ENCODE data around the gene MAPK12.

The MAPK12 gene

DNA sequence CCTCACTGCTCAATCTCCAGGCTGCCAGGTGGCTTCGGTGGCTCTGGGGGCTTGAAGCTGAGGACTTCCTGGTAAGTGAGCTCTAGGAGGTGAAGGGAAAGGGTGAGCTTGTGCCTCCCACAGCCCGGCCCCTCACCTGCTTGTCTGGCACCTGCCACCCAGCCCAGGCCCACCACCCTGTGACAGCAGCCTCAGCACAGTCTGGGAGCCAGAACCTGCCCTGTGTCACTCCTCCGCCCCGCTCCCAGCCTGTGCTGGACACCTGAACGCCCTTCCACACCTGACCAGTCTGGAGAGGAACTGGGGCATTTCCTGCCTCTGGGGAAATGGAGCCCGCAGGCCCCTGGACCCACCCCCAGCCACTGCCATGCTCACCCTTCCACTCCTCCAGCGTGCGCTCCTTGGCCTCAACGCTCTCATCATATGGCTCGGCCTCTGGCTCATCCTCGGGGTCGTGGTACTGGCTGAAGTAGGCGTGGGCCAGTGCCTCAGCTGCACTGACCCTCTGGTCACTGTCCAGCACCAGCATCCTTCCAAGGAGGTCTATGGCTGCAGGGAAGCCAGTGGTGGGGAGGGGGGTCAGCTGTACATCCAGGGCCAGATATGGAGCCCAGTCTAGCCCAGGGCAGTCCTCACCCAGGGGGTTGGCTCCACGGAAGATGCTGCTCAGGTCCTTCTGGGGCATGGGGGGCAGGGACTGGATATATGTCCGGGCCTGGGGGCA is 3.6 kb upstream of the MAPK12 start:
- DNase-seq, result no peak

DNA sequence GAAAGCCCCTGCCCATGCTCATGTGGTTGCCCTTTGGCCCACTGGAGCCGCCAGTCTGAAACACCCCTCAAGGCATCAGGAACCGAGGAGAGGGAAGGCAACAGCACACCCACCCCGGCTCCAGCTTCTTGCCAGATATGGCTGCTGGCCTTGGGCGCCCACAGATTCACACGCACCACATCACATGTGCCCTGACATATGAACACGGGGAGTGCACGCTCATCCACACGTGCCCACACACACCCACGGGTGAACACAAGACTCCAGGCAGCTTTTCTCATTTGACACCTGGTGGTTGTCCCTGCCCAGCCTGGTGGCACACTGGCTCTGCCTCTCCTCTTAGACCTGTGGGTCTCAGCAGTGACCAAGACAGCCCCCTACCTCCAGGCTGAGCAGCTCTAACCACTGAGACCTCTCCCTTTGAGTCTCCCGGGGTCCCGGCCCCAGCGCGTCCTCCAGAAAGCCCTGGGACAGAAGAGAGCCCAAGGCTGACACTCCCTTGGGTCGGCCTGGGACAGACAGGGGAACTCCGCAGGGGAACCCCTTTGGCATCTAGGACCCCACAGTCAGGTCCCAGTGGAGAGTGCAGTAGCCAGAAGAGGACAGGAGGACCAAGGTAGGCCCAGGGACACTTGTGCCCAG is 2.7 kb upstream of the MAPK12 start:
- no peak for DNase-seq

DNA sequence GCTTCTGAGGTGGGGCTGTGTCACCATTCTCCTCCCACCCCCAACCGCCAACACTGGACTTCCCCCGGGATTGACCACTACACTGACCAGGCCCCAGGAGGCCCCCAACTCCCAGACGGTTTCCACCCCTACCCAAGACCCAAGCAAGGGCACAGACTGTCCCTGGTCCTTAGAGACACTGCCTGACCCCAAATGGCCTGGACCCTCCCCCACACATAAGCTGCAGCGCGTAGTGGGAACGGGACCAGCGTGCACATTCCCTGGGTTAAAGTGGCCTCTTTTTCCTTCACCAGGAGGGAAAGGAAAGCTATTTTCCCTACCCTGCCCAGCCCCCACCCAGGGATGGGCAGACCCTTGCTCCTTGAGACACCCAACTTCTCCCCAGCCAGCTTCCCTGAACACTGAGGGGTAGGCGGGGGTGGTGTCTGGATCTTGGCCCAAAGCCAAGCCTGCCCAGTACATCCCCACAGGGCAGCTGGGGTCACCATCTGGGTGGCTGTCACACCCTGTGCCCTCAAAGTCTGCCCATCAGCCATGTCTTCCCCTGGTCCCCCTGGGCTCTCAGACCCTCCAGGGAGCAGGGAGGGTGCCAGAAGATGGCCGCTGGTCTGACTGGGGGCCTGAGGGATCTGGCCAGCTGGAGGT is 1.6 kb upstream of the MAPK12 start:
- no peak for DNase-seq

DNA sequence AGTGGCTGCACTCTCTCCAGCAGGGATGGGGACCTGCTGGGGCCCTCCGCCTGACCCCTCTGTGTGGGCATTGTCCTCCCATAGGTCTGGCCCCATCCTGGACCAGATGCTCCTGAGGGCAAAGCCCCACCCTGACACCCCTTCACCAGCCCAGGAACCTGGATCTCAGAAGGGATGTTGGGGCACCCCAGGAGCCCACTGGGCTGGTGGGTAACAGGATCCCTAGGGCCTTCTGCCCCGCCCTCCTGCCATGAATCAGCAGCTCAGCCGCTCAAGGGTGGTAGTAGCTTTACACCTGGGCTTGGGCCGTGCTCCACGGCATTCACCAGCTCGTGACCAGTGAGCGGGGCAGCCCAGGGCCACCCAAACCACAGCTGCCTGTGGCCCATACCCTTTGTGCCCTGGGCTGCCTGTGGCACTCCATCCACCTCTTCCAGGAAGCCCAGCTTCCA is 1.0 kb upstream of the MAPK12 start:
- DNase-seq, result no peak

DNA sequence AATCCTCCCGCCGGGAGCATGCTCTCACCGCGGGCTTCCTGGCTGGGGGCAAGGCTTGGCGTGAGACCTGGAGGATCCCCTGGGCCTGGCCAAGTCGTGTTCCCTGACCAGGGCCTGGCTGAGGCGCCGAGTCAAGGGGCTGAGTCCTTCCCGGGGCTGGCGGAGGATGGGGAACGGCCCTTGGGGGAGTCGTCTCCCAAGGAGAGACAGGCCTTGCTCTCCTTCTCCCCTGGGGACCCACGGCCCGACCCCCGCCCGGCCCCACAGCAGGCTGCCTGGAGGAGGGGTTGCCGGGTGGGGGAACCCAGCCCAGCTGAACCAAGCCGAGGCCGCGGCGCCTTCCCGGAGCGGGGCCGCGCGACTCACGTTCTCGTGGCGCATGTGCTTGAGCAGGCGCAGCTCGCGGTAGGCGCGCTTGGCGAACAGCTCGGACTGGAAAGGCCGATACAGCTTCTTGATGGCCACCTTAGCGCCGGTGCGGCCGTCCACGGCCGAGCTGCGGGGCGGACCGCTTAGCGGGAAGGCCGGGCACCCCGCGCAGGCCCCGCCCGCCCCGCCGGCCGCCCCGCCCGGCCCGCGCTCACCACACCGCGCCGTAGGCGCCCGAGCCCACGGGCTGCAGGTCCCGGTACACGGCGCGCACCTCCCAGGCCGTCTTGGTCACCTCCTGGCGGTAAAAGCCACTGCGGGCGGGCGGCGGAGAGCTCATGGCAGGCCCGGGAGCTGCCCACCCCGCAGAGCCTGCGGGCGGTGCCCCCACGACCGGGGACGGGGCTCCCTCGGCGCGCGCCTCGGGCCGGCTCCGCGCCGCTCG is 475 bp downstream of the MAPK12 start:
- DNase-seq, result peak; percentile 47

DNA sequence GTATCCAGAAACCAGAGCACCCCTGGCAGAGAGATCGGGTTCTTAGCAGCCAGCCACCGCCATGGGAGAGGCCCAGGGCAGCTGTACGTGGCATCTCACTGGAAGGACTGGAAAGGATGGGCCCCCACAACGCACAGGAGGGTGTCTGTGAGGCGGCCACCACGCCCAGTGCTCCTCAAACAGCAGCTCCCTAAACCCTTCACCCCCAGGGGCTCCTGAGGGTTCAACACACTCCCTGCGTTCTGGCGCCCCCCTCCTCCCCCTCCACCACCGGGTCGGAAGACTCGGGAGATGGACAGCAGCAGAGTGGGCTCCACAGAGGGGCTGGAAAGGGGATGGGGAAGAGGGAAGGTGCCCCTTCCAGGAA is 1.1 kb downstream of the MAPK12 start:
- DNase-seq, result no peak

DNA sequence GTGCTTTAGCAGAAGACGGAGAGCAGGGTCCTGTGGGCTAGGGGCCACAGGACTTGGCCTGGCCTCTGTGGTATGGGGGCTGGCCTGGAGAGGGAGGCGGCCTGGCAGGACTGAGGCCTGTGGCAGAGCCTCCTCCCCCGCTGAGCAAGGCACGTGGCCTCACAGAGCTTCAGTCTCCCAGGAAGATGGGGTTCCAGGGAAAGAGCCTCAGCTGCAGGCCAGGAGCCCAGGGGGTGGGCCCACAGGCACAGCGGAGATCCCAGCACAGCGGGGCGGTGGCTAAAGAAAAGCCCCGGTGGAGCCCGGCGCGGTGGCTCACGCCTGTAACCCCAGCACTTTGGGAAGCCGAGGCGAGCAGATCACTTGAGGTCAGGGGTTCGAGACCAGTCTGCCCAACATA is 2.2 kb downstream of the MAPK12 start:
- no peak for DNase-seq

DNA sequence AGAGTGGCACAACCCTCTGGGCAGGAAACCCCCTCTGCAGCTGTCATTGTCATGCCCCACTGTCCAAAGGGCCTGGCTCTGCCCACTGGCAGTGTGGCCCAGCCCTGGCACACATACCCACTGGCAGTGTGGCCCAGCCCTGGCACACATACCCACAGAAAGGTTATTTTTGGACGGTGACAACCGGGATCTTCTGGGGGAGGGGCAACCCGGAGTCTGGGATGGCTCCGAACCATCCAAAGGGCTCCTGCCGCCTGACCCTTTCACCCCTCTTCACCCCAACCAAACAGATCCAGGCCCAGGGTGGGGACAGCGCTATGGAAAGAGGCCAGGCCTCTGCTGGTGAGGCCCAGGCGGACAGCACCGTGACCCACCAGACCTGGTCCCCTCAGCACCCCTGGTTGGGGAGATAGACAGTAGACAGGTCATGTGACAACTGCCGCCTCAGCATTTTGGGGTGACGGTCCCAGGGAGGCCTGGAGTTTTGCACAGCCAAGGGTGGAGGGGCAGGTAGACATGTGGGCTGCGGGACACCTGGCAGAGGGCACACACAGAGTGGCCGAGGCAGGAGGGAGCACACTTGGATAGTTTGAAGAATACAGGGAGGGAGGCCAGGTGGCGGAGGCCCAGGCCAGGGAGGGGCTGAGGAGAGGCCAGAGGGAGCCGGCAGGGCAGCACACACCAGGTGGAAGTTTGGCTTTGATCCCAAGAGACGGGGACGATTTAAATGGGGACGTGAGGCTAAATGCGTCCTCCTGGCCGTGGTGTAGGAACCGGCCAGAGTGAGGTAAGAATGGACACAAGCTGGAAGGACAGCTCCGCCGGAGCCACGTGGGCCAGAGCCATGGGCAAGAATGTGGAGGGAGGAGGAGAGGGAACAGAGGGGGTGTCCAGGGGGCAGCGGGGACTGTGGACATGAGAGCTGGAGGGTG is 2.9 kb downstream of the MAPK12 start:
- DNase-seq, result no peak

DNA sequence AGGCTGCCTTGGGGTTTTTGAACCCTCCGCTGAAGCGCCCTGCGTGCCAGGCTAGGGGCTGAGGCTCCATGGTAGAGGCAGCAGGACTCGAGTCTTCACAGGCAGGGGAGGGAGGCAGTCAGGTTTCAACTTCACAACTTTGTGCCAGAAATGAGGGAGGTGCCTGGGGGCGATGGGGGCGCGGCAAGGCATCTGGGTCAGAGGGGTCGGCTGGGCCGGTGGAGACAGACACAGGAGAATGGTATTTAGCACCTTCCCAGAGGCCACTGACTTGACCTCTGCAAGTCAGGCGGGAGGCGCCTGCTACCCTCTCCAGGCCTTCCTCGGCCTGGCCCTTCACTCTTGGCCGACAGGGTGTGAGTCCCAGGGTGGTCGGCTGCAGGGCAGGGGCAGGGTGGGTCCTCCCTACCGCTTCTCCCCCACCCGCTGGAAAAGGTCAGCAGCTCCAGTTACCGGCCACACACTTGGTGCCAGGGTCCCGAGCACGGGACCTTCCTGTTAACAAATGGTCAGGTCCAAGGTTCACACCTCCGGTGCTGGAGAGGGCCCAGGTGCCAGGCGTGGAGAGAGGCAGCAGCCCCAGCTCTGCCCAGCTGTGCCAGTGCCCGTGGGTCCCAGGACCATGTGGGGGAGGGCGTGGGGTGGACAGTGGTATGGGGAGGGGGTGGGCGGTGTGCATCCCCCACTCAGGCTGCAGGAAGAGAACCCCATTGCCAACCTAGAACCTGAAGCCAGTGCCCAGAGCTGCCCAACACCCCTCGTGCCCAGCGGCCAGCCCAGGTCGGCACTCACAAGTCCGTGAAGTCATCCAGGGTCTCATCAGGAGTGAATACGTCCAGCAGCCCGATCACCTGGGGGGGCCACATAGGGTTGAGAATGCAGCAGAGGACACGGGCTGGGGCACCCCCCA is 3.8 kb downstream of the MAPK12 start:
- no peak for DNase-seq

DNA sequence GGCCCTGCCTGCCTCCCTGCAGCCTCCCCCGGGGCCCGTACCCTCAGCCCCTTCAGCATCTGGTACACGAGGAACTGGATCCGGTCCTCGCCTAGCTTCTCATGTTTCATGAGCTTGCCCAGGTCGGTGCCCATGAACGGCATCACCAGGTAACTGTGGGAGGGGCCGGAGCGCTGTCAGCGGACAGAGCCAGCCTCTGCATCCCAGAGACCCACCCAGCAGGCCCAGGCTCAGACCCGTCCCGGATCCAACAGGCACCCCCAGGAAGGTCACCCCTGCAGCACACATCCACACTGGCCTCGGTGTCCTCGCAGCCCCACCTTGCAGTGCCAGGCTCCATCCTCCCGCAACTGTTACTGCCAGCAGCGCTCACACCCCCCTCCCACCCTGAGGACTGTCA is 4.4 kb downstream of the MAPK12 start:
- DNase-seq, result peak; percentile 34

DNA sequence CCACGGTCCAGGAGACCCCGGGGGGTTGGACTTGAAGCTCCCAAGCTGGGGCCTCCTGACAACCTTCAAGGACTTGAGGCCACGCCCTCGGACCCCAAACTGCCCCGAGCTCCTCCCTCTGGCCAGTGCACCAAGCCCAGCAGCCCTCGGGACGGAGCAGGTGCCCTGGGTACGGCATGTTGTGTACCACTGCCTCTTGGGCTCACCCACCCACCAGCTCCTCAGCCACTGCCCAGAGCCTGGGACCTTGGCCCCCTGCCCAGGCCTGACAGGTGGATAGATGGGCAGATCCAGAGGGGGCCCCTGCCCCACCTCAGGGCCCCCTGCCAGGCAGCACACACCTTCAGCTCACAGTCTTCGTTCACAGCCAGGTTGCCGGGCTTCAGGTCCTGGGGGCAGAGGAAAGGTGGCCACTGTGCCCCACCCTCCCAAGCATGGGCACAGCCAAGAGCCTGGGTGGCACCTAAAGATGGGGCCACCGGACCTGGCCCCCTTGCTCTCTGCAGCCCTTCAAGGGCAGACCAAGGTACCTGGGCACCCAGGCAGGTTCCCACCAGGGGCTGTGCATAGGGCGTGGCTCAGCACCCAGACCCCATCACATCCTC is 5.1 kb downstream of the MAPK12 start:
- no peak for DNase-seq

DNA sequence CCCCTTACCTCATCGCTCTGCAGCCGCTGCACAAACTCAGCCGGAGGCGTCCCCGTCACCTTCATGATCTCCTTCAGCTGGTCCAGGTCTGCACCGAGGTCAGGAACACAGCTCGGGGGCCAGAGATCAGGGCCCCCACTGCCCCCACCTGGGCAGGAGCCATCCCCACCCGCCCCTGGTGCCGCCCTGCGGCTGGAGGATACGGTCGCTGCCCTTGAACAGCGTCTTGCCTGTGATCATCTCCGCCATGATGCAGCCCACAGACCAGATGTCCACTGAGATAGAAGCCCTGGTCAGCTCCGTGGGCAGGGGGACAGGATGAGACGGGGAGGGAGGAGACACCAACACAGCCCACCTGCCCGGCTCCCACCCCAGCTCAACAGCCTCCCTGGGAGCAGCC is 5.9 kb downstream of the MAPK12 start:
- no peak for DNase-seq

DNA sequence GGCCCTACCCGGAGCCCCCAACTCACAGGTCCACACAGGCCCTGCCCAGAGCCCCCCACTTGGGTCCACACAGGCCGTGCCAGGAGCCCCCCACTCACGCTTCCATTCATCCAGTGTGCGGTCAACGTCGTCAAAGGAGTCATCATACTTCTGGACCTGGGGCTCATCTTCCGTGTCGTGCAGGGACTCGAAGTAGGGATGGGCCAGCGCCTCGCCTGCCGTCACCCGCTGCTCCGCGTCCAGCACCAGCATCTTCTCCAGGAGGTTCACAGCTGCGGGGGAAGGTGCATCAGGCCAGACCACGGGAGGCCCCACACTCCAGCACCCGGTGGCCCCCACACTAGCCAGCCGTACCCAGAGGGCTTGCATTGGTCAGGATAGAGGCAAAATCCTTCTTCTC is 6.4 kb downstream of the MAPK12 start:
- DNase-seq, result no peak

DNA sequence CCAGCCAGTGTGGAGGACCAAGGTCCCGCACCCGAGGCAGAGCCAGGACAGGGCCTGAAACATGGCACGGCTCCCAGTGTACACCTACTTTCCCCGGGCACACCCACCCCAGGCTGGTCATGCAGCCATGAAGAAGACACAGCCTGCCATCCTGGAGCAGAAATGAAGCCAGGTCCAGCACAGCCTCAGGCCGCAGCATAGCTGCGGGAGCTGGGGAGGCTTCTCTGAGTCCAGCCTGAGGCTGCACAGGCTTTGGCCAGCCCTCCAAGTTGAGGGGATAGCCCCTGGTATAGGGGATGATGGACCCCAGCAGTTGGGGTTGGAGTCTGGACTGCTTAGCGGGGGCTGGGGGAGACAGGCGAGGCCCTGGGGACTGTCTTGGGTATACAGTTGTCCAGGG is 7.5 kb downstream of the MAPK12 start:
- DNase-seq, result no peak

DNA sequence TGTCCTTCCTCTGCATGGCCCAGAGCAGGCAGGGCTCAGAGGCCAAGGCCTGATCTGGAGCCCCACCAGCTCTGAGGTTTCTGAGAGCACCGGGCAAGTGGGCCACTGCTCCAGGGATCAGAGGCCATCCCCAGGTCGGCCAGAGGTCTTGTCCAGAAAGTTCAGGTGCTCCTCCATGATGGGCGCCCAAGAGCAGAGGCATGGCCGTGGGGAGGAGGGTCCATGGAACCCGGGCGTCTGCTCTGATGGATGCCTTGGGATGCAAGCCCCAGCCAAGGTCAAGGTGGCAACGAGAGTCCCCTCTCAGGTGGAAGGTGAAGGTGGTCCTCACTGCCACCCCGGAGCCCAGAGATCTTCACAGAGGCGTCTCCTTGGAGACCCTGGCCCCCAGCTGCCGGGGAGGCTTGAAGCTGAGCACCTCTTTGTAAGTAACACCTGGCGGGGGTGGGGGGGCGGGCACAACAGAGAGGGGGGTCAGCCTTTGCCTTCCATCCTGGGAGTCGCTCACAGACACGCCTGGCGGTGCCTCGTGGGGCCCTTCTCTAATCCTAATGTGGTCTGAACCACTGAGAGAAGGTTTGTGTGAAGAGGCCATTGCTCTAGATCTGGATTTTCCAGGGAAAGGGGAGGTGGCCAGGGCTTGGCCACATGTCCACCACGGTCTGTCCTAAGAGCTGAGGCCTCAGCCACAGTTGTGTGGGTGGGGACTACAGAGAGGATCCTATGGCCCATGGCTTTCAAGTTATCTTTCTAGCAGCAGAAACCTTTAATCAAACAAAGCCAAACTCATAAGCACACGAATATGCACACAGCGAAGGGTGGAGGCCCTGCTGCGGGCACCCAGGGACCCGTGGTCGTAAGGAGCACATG is 8.2 kb downstream of the MAPK12 start:
- DNase-seq, result no peak

DNA sequence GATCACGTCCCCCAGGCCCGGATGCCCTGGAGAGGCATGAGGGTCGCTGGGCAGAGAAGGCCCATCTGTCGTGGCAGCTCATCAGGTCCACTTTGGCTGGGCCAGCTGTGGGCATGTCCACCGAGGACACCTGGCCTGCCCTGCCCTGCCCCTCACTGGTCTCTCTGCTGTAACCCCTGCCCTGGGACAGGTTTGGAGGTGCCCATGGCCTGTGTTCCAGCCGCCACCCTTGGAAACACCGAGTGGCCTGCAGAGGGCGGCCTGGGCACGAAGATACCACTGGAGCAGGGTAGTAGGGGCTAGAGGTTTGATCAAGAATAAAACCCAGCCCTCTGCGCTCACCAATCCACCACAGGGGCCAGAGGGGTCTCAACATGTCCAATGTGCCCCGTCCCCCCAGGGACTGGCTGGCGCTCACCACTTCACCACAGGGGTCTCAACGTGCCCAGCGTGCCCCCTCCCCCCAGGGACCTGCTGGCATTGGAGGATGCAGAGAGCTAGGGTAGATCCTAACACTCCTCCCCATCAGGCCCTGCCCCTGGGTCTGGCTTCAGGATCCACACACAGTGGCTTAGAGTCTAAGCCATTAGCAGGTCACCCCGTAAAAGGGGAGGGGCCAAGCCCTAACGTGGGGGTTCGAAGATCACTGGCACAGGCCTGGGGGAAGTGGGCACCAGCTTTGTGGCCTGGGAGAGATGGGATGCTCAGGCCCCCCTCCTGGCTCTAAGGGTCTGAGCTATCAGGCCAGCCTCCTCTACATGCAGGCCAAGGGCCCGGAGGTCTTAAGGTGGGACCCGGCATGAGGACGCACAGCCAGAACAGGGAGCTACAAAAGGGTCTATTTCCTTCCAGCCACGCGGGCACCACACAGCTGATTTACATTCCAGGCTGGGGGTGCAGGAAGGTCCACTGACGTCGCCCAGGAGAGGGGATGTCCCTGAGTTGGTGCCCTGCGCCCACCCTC is 9.1 kb downstream of the MAPK12 start:
- peak; percentile 32 for DNase-seq

DNA sequence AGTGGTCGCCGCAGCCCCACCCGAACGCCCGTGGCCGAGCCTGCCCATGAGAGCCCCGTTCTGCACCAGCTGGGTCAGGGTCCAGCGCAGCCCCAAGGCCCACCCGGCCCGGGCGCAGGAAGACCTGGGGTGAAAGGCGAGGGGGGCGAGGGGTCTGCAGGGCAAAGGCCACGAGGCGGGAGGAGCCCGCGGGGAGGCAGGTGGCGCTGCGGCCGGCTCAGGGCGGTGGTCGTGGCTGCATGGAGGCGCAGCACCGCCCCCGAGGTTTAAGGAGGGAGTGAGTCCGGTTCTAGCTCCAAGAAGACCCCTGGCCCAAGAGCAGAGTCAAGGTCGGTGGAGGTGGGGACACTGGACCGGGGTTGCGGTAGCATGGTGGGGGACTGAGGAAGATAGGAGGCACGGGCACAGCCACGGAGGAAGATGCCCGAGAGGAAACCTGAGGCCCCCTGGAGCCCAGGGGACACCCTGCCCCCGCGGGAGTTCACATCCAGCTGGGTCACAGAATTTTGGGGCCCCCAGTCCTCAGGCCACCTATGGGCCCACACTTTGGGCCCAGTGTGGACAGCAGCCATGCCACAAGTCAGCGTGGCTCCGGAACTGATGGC is 9.9 kb downstream of the MAPK12 start:
- DNase-seq, result no peak
